ENCODE results near the gene HSP90AB1.

DNA sequence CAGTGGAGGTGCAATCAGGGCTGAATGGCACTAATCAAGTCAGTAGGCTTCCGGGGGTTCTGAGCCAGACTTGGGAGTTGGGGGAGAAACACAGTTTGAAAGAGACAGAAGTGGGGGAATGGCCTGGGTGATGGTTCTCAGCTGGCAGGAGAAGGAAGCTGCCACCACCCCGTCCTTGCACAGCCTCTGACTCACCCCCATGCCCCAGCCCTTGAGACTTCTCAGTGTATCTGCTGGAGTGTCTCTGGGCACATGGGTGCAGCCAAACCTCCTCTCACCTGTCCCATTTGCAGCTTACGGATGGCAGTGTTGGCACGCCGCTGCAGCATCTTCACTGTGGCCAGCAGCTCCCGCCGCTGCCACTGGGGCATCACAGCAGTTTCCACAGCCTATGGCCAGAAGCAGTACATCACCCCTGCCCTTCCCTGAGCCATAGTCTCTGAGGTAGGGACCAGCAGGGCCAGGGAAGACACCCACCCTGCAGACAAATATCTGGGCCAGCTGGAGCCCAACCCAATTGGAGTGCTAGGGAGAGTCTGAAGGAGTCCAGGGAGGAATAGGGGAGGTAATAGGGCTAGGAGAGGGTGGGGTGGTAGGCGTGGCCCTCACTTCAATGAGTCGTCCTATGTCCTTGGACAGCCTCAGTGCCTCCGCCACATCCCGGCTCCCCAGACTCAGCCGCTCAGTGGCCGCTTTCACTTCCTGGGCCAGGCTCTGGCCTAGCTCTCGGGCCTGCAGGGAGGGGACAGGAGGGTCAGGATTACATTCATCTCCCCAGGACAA, 55.1 kb downstream of the HSP90AB1 start:
- no peak for TF ChIP-seq CTCF (IDR thresholded peaks at IDR 0.05; ENCODE audit: insufficient read depth, low read depth, low read length)
- no peak for TF ChIP-seq EZH2 (IDR thresholded peaks at IDR 0.05; ENCODE audit: insufficient read depth, low read length)

Measured in astrocyte (in vitro differentiated cells and primary cell).